ENCODE measurements around the gene ATP6V1E1. TPM values are rescaled to one million over a fixed set of nuclear protein-coding genes. Genes with fewer than 3 reads are reported as not detected.

Gene ATP6V1E1
- total and polyA plus RNA-seq, 9 of the 15 experiments (the other 6 are each of a cell fraction or from before 2014, with no cell fraction given), result 122 to 249 (median 179) TPM

- FAIRE-seq, result no peak
- in situ Hi-C loops (cut with MboI) (no loop called here), intact Hi-C loops (cut with micrococcal nuclease) (no loop called here)
- Histone ChIP-seq H4K20me1 (replicated peaks; ENCODE audit: control insufficient read depth, insufficient read depth, low read length) (no peaks in the 10 kb centered on the region), H3K9me1 (ENCODE audit: control insufficient read depth, insufficient read depth, low read length) (no peaks in the 10 kb centered on the region), H3K36me3 (ENCODE audit: control insufficient read depth, insufficient read depth, low read length) (peaks cover 19% of the 10 kb centered on the region; the same call in 1 of the 3 replicates), H3K9ac (ENCODE audit: insufficient read depth in 1 of 2, low read depth in 2 of 2, low read length in 2 of 2) (peak overlapping the region in 1 of 2 experiments; percentile 95; a peak in 2 of 4 replicates), H3K9me3 (replicated peaks; ENCODE audit: control insufficient read depth, insufficient read depth, low read depth, low read length) (no peaks in the 10 kb centered on the region), H3K4me3 (peak overlapping the region; percentile 80), H2AFZ (ENCODE audit: low read depth, low read length) (peak overlapping the region; percentile 81), H3K4me1 (replicated peaks in 1 of 2; ENCODE audit: control insufficient read depth in 2 of 2, insufficient read depth in 2 of 2, low read length in 2 of 2) (peaks cover 32 to 34% of the 10 kb centered on the region in 2 experiments), H3K27me3 (ENCODE audit: control insufficient read depth in 2 of 2, insufficient read depth in 2 of 2, low read length in 2 of 2) (no peaks in the 10 kb centered on the region), H3K27ac (ENCODE audit: extremely low read depth, low read depth, low read length) (peak overlapping the region; percentile 87), H3K4me2 (ENCODE audit: insufficient read depth, low read length) (peak overlapping the region; percentile 97; the same call in 1 of the 2 replicates), H3K79me2 (ENCODE audit: control insufficient read depth, insufficient read depth, low read length) (peaks cover 48% of the 10 kb centered on the region)
- ATAC-seq, result no peak
- no TSS peak for BruUV-seq (replicated peaks)
- POLR2A ChIA-PET, result interaction anchor here (0.6 to 1.0 kb wide), 4 partner anchors 10 to 1809 kb away, joined by 3 to 11 read pairs (median 4); partner anchors contain the start of gene BCL2L13
- no peak for DNase-seq (ENCODE audit: extremely low read depth in 1 of 4, low spot score in 3 of 4)
- WGBS (ENCODE audit: insufficient coverage, low coverage, missing lambda C conversion rate), result 85% methylated on average over 7 of the region's 7 CpGs
- CTCF ChIA-PET (ENCODE audit: low intra/inter-chr PET ratio), result no interaction called here
- TF ChIP-seq LARP7 (IDR thresholded peaks at IDR 0.05), result peak; percentile 73; the same call in 1 of the 2 replicates
- TF ChIP-seq, protein P1, sequence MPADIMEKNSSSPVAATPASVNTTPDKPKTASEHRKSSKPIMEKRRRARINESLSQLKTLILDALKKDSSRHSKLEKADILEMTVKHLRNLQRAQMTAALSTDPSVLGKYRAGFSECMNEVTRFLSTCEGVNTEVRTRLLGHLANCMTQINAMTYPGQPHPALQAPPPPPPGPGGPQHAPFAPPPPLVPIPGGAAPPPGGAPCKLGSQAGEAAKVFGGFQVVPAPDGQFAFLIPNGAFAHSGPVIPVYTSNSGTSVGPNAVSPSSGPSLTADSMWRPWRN (IDR thresholded peaks at IDR 0.05; ENCODE audit: low read depth), result no peak
- TF ChIP-seq MTA2 (IDR thresholded peaks at IDR 0.05; ENCODE audit: low read depth), result no peak
- no peak for TF ChIP-seq BCL6 (CRISPR knock-in tag; IDR thresholded peaks at IDR 0.05)
- TF ChIP-seq IRF2 (CRISPR knock-in tag; IDR thresholded peaks at IDR 0.05), result no peak
- no peak for TF ChIP-seq HMG20B (CRISPR knock-in tag; IDR thresholded peaks at IDR 0.05)
- no peak for TF ChIP-seq HMG20A (CRISPR knock-in tag; conservative IDR thresholded peaks at IDR 0.05)
- no peak for TF ChIP-seq MCM7 (IDR thresholded peaks at IDR 0.05)
- TF ChIP-seq CBX2 (IDR thresholded peaks at IDR 0.05; ENCODE audit: insufficient read depth, low read length, poor library complexity, severe bottlenecking), result no peak
- 0 out of 4 replicates have a peak, but pooled peaks of 1 of the 2 experiments have one; percentile 28 for TF ChIP-seq FOXK2 (conservative IDR thresholded peaks at IDR 0.05 in 1 of 2, IDR thresholded peaks at IDR 0.05 in 1 of 2; ENCODE audit: low read depth in 2 of 2)
- TF ChIP-seq GTF2A2 (tag; IDR thresholded peaks at IDR 0.05), result no peak
- TF ChIP-seq ZBTB11 (CRISPR knock-in tag; IDR thresholded peaks at IDR 0.05), result no peak
- no peak for TF ChIP-seq ZSCAN29 (IDR thresholded peaks at IDR 0.05)
- peak; percentile 27 for TF ChIP-seq BRD9 (IDR thresholded peaks at IDR 0.05; ENCODE audit: low read depth, partially characterized antibody)
- no peak for TF ChIP-seq ESRRB (CRISPR knock-in tag; IDR thresholded peaks at IDR 0.05; ENCODE audit: borderline replicate concordance)
- no peak for TF ChIP-seq SP1 (CRISPR knock-in tag; IDR thresholded peaks at IDR 0.05)
- TF ChIP-seq GMEB1 (CRISPR knock-in tag; IDR thresholded peaks at IDR 0.05), result no peak
- TF ChIP-seq NR4A1 (CRISPR knock-in tag; IDR thresholded peaks at IDR 0.05), result no peak
- peak; percentile 23; the same call in 1 of the 2 replicates for TF ChIP-seq NR4A1 (tag; IDR thresholded peaks at IDR 0.05)
- TF ChIP-seq ZNF197 (CRISPR knock-in tag; IDR thresholded peaks at IDR 0.05; ENCODE audit: low read depth), result no peak
Observed at GRCh38 chr22:17629641-17630040, 1.1 kb upstream of the ATP6V1E1 start.
